CD4-positive, alpha-beta T cell (primary cell): ENCODE data around the gene ZNF483. TPM values are rescaled to one million over a fixed set of nuclear protein-coding genes. Genes with fewer than 3 reads are reported as not detected.

Experiments
- ATAC-seq: fragments of 200-7000 bp; cut with Tn5 transposase; one replicate; pipeline ENCODE4 v1.10.0; 2022; ENCODE audit warnings: mild to moderate bottlenecking; ENCODE audit not compliant: poor library complexity
- CTCF ChIA-PET: fragments of 350-600 bp; sonication (Branson Sonifier 250); formaldehyde crosslinking; loops from one replicate; lab custom pipeline; 2021; ENCODE audit warnings: antibody characterized with exemption, inconsistent platforms; lab: Charles Lee
- POLR2A ChIA-PET: fragments of 350-600 bp; sonication (Branson Sonifier 250); formaldehyde crosslinking; loops from one replicate; lab custom pipeline; 2021; ENCODE audit warnings: antibody characterized with exemption, inconsistent platforms; lab: Charles Lee
- DNase-seq, 14 experiments: peaks; one replicate each; pipeline ENCODE4 v3.0.0-alpha.2; 2013 to 2020; ENCODE audit warnings: mixed read lengths in 2 of 14
- H3K27ac ChIP-seq, 2 donors: one replicate each; pipeline versions ENCODE4 v1.5.1 to v1.7.0; 2013; ENCODE audit warnings: low read length in 2 of 2, low read depth in 1 of 2, mild to moderate bottlenecking in 1 of 2
- H3K27me3 ChIP-seq, 2 experiments: 1 replicate in 1 of 2; 2 replicates in 1 of 2; pipeline versions ENCODE4 v1.6.1 to v1.7.0; 2013; ENCODE audit warnings: low read length in 2 of 2, control low read depth in 1 of 2, mild to moderate bottlenecking in 1 of 2, moderate library complexity in 1 of 2; ENCODE audit not compliant: insufficient read depth in 2 of 2, control insufficient read depth in 1 of 2
- H3K36me3 ChIP-seq: one replicate; pipeline ENCODE4 v1.6.1; 2013; ENCODE audit warnings: low read length, control low read depth; ENCODE audit not compliant: insufficient read depth
- H3K4me1 ChIP-seq: one replicate; pipeline ENCODE4 v1.6.1; 2013; ENCODE audit warnings: low read length, control low read depth; ENCODE audit not compliant: insufficient read depth
- H3K4me3 ChIP-seq: one replicate; pipeline ENCODE4 v1.5.1; 2013; ENCODE audit warnings: mild to moderate bottlenecking, low read length, moderate library complexity
- H3K9me3 ChIP-seq, 2 experiments: 1 replicate in 1 of 2; 2 replicates in 1 of 2; pipeline versions ENCODE4 v1.6.1 to v1.7.0; 2013; ENCODE audit warnings: low read length in 2 of 2, mild to moderate bottlenecking in 2 of 2, control low read depth in 1 of 2, moderate library complexity in 1 of 2; ENCODE audit not compliant: control insufficient read depth in 1 of 2, insufficient read depth in 1 of 2
- H3K27ac Mint-ChIP-seq: one replicate; pipeline ENCODE4 v1.8.0; 2020; ENCODE audit warnings: mixed read lengths
- H3K27me3 Mint-ChIP-seq: one replicate; pipeline ENCODE4 v1.8.0; 2021; ENCODE audit warnings: mixed read lengths
- H3K36me3 Mint-ChIP-seq: one replicate; pipeline ENCODE4 v1.8.0; 2021; ENCODE audit warnings: low read depth, mixed read lengths
- H3K4me1 Mint-ChIP-seq: one replicate; pipeline ENCODE4 v1.8.0; 2021; ENCODE audit warnings: low read depth, mixed read lengths
- H3K4me3 Mint-ChIP-seq: one replicate; pipeline ENCODE4 v1.8.0; 2020; ENCODE audit warnings: mild to moderate bottlenecking, mixed read lengths
- H3K9me3 Mint-ChIP-seq: one replicate; pipeline ENCODE4 v1.8.0; 2020; ENCODE audit warnings: mixed read lengths
- CTCF ChIP-seq: fragments of 200-600 bp; IDR thresholded peaks from one replicate; pipeline ENCODE4 v1.8.0; 2022; ENCODE audit warnings: antibody characterized with exemption, mild to moderate bottlenecking
- intact Hi-C, 2 experiments: fragments of 100-400 bp; cut with DNase I in 1 of 2; cut with micrococcal nuclease in 1 of 2; formaldehyde crosslinking; loops; one replicate each; pipeline versions ENCODE4 v1.15.1 to v1.9.0; 2023 to 2025; cut with DNase I, micrococcal nuclease
- total RNA-seq, 174 experiments: library from RNA in 2 of 174; stranded (reverse) in 2 of 174; gene quantifications; one replicate each; pipeline ENCODE4 v1.2.3 and lab custom pipeline; 2021 to 2026

ZNF483 gene
- total RNA-seq, 2 experiments from 2014 or later: 28.5 to 32.9 TPM

- H3K9me3 Mint-ChIP-seq: no peaks in the 10 kb centered on the region
- ChIA-PET CTCF (no interaction called here), POLR2A (no interaction called here)
- no peaks in the 10 kb centered on the region for H3K9me3 ChIP-seq
- no peak overlapping the region for H3K27ac Mint-ChIP-seq
- no peaks in the 10 kb centered on the region for H3K36me3 Mint-ChIP-seq
- peaks cover 16% of the 10 kb centered on the region for H3K27me3 Mint-ChIP-seq
- no peaks in the 10 kb centered on the region for H3K36me3 ChIP-seq
- H3K4me1 ChIP-seq: no peaks in the 10 kb centered on the region
- intact Hi-C loops: loop anchor here (1.0 kb wide), 1 partner anchor 24 kb away; no protein-coding TSS in a partner anchor
- no peaks in the 10 kb centered on the region for H3K27me3 ChIP-seq
- H3K27ac ChIP-seq: no peak overlapping the region
- no peak overlapping the region for H3K4me3 ChIP-seq
- TF ChIP-seq CTCF: no peak
- no peaks in the 10 kb centered on the region for H3K4me1 Mint-ChIP-seq
- DNase-seq (peak in 2 of 14 experiments; percentile 41 to 54), ATAC-seq (no peak)
- H3K4me3 Mint-ChIP-seq: no peak overlapping the region
These were observed 97.6 kb downstream of the ZNF483 start for GRCh38 chr9:111622626-111623025.

Other genes starting within 250 kb of the ZNF483 start
- not detected for gene OR2K2, start 195.0 kb upstream of the ZNF483 start, total RNA-seq
- gene ECPAS, start 40.8 kb upstream of the ZNF483 start, total RNA-seq: 10 to 100 TPM; 36.6 to 37.5 TPM
- under 1 TPM in 1 of 2 experiments, not detected in 1; 0.36 TPM for gene PTGR1, start 74.5 kb downstream of the ZNF483 start, total RNA-seq
- gene DNAJC25, start 106.2 kb downstream of the ZNF483 start, total RNA-seq: 1 to 10 TPM; 4.5 to 4.8 TPM
- 1 to 10 TPM; 2.8 to 3.0 TPM for gene GNG10, start 136.4 kb downstream of the ZNF483 start, total RNA-seq